HG02938 (cell line): Measurements from ENCODE around the gene EPSTI1.

Experiments
- ATAC-seq: cut with Tn5 transposase; IDR thresholded peaks from one replicate; pipeline ENCODE4 v1.9.1; 2021; ENCODE audit warnings: mild to moderate bottlenecking, moderate library complexity; ENCODE audit not compliant: unreplicated experiment

Gene EPSTI1

DNA sequence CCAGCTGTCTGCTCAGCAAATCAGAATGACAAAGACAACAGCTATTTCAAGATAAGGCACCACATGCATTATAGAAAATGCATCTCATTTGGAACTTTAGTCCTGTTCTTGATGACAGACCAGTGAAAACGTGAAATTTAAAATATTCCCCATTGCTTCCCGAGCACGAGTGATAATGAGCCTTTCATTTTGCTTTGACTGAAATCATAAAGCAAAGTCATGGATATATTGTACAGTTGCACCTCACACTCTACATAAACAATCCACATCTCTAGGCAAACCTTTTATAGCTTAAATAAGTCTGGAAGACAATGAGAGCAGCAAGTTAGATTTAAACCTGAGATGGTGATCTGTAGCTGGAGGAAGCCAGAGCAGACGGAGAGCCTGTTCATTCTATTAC lies 131.6 kb downstream of the EPSTI1 start:
- ATAC-seq, result no peak

DNA sequence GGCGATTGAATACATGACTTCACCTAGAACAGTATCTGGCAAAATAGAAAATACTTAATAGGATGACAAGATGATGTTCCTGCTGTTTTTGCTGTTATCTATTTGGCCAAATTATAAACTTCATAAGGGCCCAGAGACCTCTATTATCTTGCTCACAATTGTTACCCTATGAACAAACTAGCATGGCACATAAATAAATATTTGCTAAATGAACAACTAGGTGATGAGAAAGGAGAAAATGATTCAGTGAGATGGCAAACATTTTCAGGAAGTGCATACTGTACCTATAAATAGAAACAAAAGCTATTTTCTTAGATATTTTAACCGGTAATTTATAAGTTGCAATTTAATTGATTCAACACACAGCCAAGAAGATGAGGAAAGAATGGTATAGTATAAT lies 132.3 kb downstream of the EPSTI1 start:
- ATAC-seq, result no peak

DNA sequence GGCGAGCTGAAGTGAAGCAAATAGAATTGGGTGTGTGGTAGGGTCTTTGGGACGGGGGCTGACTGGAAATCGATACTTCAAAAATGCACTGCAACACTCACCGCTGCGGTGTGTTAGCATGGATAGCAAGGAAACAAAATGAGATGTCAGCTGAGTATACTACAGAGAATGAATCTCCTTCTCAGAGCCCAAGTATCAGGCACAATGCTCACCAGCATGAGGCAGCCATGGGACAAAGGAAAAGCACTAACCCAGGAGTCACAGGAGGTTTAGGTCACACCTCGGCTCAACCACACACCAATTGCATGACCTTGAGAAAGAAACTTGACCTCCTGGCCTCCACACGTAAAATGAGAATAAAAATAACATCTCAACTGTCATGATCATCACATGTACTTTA lies 136.6 kb downstream of the EPSTI1 start:
- ATAC-seq, result no peak

DNA sequence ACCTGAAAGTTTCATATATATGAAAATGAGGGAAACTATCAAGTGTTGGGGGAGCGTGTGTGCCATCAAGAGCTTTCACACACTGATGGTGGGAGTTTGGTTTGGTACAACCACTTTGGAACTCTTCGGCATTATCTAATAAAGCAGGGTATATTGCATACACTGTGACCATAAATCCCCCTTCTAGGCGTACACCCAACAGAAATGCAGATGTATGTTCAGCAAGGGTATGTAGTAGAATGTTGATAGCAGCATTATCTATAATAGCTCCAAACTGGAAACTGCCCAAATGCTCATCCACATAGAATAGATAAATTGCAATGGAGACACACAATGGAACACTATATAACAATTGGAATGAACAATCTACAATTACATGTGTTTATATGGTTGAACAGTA lies 139.9 kb downstream of the EPSTI1 start:
- no peak for ATAC-seq

DNA sequence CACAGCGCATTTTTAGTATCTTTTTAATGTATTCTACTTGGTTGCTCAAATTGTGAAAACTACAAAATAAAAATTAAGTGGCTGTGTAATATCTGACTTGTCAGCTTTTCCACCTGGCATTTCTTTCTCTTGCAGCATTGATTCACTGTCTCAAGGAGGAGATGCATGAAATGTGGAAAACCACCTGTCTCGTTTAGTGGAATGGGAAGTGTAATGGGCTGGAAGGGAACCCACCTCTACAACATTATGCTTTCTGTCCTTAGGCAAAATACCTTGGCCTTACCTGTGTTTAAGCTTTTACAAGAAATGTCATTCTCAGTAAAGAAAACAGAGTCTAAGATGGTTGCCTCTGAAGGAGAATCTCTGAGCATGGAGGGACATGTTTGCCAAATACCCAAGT lies 142.8 kb downstream of the EPSTI1 start:
- no peak for ATAC-seq

DNA sequence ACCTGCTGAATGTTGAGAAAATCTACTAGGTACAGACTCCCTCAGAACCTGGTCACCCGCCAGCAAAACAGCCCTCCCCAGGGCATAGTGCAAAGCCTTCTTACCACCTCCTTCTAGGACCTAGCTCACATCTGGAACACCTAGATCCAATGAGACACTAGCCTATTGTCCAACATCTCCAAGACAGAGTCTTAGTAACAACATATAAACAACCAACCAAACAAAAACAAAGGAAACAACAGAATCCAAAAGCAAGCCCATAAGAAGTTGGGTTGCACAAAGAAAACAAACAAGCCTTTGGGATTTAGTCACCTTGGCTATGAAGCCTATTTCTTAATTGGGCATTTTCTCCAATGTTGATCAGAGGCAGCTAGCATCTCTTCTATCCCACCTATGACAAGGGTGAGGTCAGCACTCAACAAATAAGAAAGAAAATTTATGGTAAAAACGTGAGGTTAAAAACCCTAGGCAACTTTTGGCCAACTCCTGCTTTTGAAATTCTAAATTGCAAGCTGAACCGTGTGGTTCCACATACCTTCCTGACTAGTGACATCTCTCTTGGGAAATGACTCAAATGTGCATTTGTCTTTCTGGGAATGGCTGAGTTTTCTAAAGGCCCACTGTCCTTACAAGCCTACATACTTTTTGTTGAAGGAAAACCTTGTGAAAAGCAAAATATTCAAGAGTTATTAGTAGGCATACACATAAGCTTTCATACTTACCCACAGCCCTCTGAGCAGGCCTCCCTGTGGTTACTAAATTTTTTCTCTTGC lies 144.0 kb downstream of the EPSTI1 start:
- ATAC-seq, result no peak

DNA sequence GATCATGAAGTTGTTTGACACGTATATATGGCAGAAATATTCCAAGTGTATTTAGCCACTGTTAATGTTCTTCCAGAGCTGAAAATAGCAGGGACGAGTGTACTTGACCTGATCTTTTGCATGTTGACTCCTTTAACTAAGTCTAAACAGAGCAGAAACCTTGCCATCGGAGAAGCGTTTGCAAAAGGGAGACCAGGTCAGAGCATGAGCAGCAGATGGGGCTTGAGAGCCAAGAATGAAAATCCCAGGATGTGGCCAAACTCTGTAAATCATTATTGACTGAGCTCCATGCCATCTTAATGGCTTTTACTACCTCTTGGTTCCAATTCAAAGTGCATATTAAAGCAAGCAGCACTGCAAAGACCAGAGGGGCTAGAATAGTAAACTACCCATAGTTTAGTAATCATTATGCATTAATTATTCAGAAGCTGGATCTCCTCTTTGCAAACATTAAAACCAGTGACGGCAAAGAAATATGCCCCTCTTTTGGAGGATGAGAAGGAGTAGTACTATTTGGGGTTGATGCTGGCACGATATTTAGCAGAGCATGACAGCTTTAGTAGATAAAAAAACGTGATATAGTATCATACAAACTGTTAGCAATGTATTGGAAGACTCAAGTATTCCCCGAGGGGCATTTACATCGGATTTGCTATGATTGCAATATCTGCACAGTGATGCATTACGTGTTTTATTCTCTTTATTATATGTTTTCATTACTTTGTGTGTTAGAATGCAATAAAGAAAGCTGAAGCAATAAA lies 154.9 kb downstream of the EPSTI1 start:
- no peak for ATAC-seq
